Activated B cell treated with CpG ODN at 0.5 μM for 24 hours (primary cell): ENCODE measurements around the gene DYNC1LI1. TPM values are rescaled to one million over a fixed set of nuclear protein-coding genes. Genes with fewer than 3 reads are reported as not detected.

Source experiments
- ATAC-seq: fragments of 200-7000 bp; cut with Tn5 transposase; one replicate; pipeline ENCODE4 v1.10.0; 2021; ENCODE audit warnings: low read depth, mild to moderate bottlenecking, moderate library complexity
- CTCF ChIA-PET: fragments of 350-600 bp; sonication (Branson Sonifier 250); formaldehyde crosslinking; loops from one replicate; lab custom pipeline; 2021; ENCODE audit warnings: antibody characterized with exemption; lab: Charles Lee
- POLR2A ChIA-PET: fragments of 350-600 bp; sonication (Branson Sonifier 250); formaldehyde crosslinking; loops from one replicate; lab custom pipeline; 2021; ENCODE audit warnings: antibody characterized with exemption; lab: Charles Lee
- DNase-seq: peaks from one replicate; pipeline ENCODE4 v3.0.0; 2022
- H3K27ac Mint-ChIP-seq: one replicate; pipeline ENCODE4 v1.8.0; 2020; ENCODE audit warnings: mixed read lengths
- H3K27me3 Mint-ChIP-seq: one replicate; pipeline ENCODE4 v1.8.0; 2021; ENCODE audit warnings: mixed read lengths
- H3K36me3 Mint-ChIP-seq: one replicate; pipeline ENCODE4 v1.8.0; 2021; ENCODE audit warnings: low read depth, mixed read lengths
- H3K4me1 Mint-ChIP-seq: one replicate; pipeline ENCODE4 v1.8.0; 2021; ENCODE audit warnings: mixed read lengths
- H3K4me3 Mint-ChIP-seq: one replicate; pipeline ENCODE4 v1.8.0; 2020; ENCODE audit warnings: mild to moderate bottlenecking, mixed read lengths
- H3K9me3 Mint-ChIP-seq: one replicate; pipeline ENCODE4 v1.8.0; 2020; ENCODE audit warnings: mixed read lengths
- CTCF ChIP-seq: fragments of 200-600 bp; IDR thresholded peaks from one replicate; pipeline ENCODE4 v1.8.0; 2022; ENCODE audit warnings: antibody characterized with exemption, mild to moderate bottlenecking
- intact Hi-C: fragments of 100-400 bp; cut with micrococcal nuclease; formaldehyde crosslinking; loops from one replicate; pipeline ENCODE4 v1.15.1; 2024
- total RNA-seq: library from RNA; stranded (reverse); gene quantifications from 2 replicates; pipeline ENCODE4 v1.2.3, GENCODE V29; 2022

DYNC1LI1 gene
- total RNA-seq, 1 donor from 2014 or later: 38.8 TPM

DNA sequence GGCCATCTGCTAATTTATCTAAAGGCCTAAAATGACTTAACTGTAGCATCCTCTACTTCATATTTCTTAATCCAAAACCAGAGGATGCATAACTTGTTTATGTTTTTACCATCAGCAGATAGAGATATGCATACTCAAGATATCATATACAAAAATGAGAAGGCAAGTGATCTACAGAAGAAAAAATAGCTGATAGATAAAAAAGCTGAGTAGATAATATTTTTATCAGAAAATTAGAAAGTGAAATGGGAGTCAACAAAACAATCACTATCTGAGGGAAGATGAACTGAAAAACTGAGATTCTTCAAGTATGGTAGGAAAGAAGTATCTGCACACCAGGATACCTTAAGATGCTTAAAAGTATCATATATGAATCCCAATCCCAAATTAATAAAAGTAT, 25.4 kb downstream of the DYNC1LI1 start:
- no peak for DNase-seq
- Mint-ChIP-seq H3K9me3 (no peaks in the 10 kb centered on the region), H3K27ac (no peak overlapping the region), H3K4me1 (peaks cover 9% of the 10 kb centered on the region), H3K27me3 (no peaks in the 10 kb centered on the region), H3K4me3 (no peak overlapping the region), H3K36me3 (peaks cover 32% of the 10 kb centered on the region)
- intact Hi-C loops: no loop called here
- POLR2A ChIA-PET: no interaction called here
- no peak for TF ChIP-seq CTCF
- CTCF ChIA-PET: no interaction called here
- ATAC-seq: no peak

DNA sequence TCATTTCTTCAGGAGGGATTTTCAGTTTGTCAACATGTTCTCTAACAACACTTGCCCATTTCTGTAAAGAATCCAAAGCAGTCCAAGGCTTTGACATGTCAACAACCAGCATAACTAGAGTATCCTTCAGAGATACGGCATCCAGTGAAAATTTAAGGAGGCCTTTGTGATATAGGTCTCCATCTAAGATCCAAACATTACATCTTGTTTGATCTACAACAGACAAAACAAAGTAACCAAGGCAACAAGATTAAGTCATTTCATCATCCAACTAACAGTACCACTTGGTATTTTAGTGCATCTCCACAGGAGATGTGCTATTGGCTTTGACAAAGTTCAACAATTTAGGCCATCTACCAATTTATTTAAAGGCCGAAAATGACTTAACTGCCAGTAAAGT, 25.8 kb downstream of the DYNC1LI1 start:
- Mint-ChIP-seq H3K4me1 (peaks cover 8% of the 10 kb centered on the region), H3K27ac (no peak overlapping the region), H3K36me3 (peaks cover 32% of the 10 kb centered on the region), H3K4me3 (no peak overlapping the region), H3K27me3 (no peaks in the 10 kb centered on the region), H3K9me3 (no peaks in the 10 kb centered on the region)
- TF ChIP-seq CTCF: no peak
- DNase-seq (no peak), ATAC-seq (no peak)
- intact Hi-C loops: no loop called here
- POLR2A ChIA-PET: no interaction called here
- CTCF ChIA-PET: no interaction called here

- Mint-ChIP-seq H3K9me3 (no peaks in the 10 kb centered on the region), H3K27ac (no peak overlapping the region), H3K4me1 (peaks cover 4% of the 10 kb centered on the region), H3K4me3 (no peak overlapping the region), H3K27me3 (no peaks in the 10 kb centered on the region), H3K36me3 (peaks cover 39% of the 10 kb centered on the region)
- ATAC-seq: no peak
- POLR2A ChIA-PET: no interaction called here
- TF ChIP-seq CTCF: no peak
- DNase-seq: no peak
- intact Hi-C loops: no loop called here
- CTCF ChIA-PET: interaction anchor here (1.1 kb wide), 1 partner anchor 9 kb away, joined by 3 read pairs; no protein-coding TSS in a partner anchor
These were observed 27.9 kb downstream of the DYNC1LI1 start for GRCh38 chr3:32542807-32543206.

DNA sequence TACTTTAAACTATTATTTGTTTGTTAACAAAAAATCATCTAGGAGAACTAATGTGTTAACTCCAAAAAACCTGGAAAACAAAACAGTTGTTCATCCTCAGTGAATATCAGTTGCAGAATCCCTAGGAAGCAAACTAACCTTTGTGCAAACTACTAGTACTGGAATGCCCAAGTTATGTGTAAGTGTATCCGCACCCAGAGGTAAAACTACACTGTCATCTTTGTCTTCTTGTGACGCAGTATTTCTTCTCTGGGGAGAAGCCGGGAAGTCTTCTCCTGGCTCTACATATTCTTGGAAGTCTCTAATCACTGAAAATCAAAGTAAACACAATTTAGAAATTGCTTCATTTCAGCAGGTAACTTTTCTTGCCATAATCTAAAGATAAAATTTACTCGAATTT, 29.8 kb downstream of the DYNC1LI1 start:
- H3K27me3 Mint-ChIP-seq: no peaks in the 10 kb centered on the region
- no peak for TF ChIP-seq CTCF
- H3K27ac Mint-ChIP-seq: no peak overlapping the region
- ChIA-PET POLR2A (no interaction called here), CTCF (no interaction called here)
- H3K4me3 Mint-ChIP-seq: no peak overlapping the region
- ATAC-seq: no peak
- intact Hi-C loops: no loop called here
- H3K36me3 Mint-ChIP-seq: peaks cover 48% of the 10 kb centered on the region
- no peaks in the 10 kb centered on the region for H3K4me1 Mint-ChIP-seq
- DNase-seq: no peak
- no peaks in the 10 kb centered on the region for H3K9me3 Mint-ChIP-seq

DNA sequence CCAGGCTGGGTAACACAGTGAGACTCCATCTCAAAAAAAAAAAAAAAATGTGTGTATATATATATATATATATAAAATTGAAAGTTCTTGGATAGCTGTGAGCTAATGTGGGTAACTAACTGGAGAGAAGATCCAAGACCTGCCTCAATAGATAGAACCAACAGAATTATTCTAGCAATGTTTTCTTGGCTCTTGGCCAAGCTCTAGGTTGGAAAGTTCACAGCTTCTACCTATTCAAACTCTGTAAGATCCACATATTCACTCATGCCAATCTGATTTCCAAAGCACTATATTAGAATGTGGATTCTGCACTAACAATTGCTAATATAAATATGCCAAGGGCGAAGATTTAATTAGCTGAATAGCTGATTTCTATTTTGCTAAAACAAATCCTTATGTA, 38.2 kb downstream of the DYNC1LI1 start:
- H3K36me3 Mint-ChIP-seq: peaks cover 68% of the 10 kb centered on the region
- CTCF ChIA-PET: interaction anchor here (0.6 to 1.0 kb wide), 4 partner anchors 9 to 156 kb away, joined by 3 read pairs; no protein-coding TSS in a partner anchor
- no peak for ATAC-seq

More for the DNA sequence above, 38.2 kb downstream of the DYNC1LI1 start:
- Mint-ChIP-seq H3K4me1 (peaks cover 1% of the 10 kb centered on the region), H3K27me3 (no peaks in the 10 kb centered on the region), H3K27ac (no peak overlapping the region), H3K9me3 (no peaks in the 10 kb centered on the region), H3K4me3 (no peak overlapping the region)
- DNase-seq: no peak
- intact Hi-C loops: no loop called here
- POLR2A ChIA-PET: interaction anchor here (0.6 kb wide), 1 partner anchor 21 kb away, joined by 7 read pairs; no protein-coding TSS in a partner anchor
- TF ChIP-seq CTCF: no peak
